Esophagus squamous epithelium (tissue), 5 donors: ENCODE results near the gene RFTN1. TPM values are rescaled to one million over a fixed set of nuclear protein-coding genes. Genes with fewer than 3 reads are reported as not detected.

Experiments
- DNase-seq: peaks from one replicate; lab custom pipeline; 2025; lab: John Stamatoyannopoulos, UW
- H3K27ac ChIP-seq, 4 donors: fragments of 200-600 bp; sonication (generic); one replicate each; pipeline ENCODE4 v1.5.1; 2016 to 2019; ENCODE audit warnings: mild to moderate bottlenecking in 1 of 4
- H3K27me3 ChIP-seq, 4 donors: fragments of 200-600 bp; sonication (generic); 1 replicate in 3 of 4; 2 replicates in 1 of 4; pipeline versions ENCODE4 v1.5.1 to v1.6.0; 2017 to 2021; ENCODE audit warnings: antibody characterized with exemption in 1 of 4
- H3K36me3 ChIP-seq, 3 donors: fragments of 200-600 bp; sonication (generic); one replicate each; pipeline ENCODE4 v1.5.1; 2016 to 2019
- H3K4me1 ChIP-seq, 3 donors: fragments of 200-600 bp; sonication (generic); one replicate each; pipeline ENCODE4 v1.5.1; 2017 to 2019
- H3K4me3 ChIP-seq, 4 donors: fragments of 200-600 bp; sonication (generic); 1 replicate in 3 of 4; 2 replicates in 1 of 4; pipeline ENCODE4 v1.5.1; 2016 to 2019; ENCODE audit warnings: mild to moderate bottlenecking in 2 of 4, moderate library complexity in 1 of 4
- H3K9me3 ChIP-seq, 3 donors: fragments of 200-600 bp; sonication (generic); one replicate each; pipeline ENCODE4 v1.5.1; 2016 to 2019
- CTCF ChIP-seq, 6 experiments: fragments of 450-650 bp in 4 of 6; fragments of 200-600 bp in 2 of 6; sonication (generic) in 2 of 6; IDR thresholded peaks; one replicate each; pipeline ENCODE4 v1.5.1; 2016 to 2019; ENCODE audit warnings: antibody characterized with exemption in 6 of 6, mild to moderate bottlenecking in 4 of 6, moderate library complexity in 4 of 6
- POLR2A ChIP-seq, 4 donors: fragments of 450-650 bp; IDR thresholded peaks; one replicate each; pipeline ENCODE4 v1.6.1; 2017; ENCODE audit warnings: antibody characterized with exemption in 4 of 4, mild to moderate bottlenecking in 4 of 4, moderate library complexity in 3 of 4
- WGBS, 2 donors: methylation state at CpG; one replicate each; pipeline ENCODE4 v1.1.5; 2018; 5-methylcytosine and 5-hydroxymethylcytosine counted together
- intact Hi-C: fragments of 100-400 bp; cut with DNase I; formaldehyde crosslinking; loops from one replicate; pipeline ENCODE4 v1.15.0; 2022
- total RNA-seq, 4 donors: library from RNA; depleted of rRNA; stranded (reverse); fragments of >200 nt; gene quantifications; one replicate each; pipeline ENCODE4 v1.1.0, GENCODE V29; 2016
- donor health status: DM: yes; HTN: yes; CAD: no.

Gene RFTN1
- total RNA-seq, 4 donors from 2014 or later: 5.0 to 22.7 (median 12.4) TPM

GRCh38 chr3:16390581-16390980 is 122.9 kb downstream of the RFTN1 start:
- 51 to 58% methylated on average over 2 of the region's 2 CpGs for WGBS, 2 donors
- Histone ChIP-seq H3K27ac (peak overlapping the region in 1 of 4 donors; percentile 5), H3K9me3 (no peaks in the 10 kb centered on the region), H3K4me3 (no peak overlapping the region), H3K4me1 (peaks cover 0 to 46% (median 8%) of the 10 kb centered on the region in 3 donors), H3K36me3 (no peaks in the 10 kb centered on the region), H3K27me3 (no peaks in the 10 kb centered on the region)
- intact Hi-C loops: no loop called here
- DNase-seq: no peak
- TF ChIP-seq CTCF (IDR thresholded peaks at IDR 0.05): no peak
- no peak for TF ChIP-seq POLR2A (IDR thresholded peaks at IDR 0.05)

- no peak for DNase-seq
- TF ChIP-seq POLR2A (IDR thresholded peaks at IDR 0.05) (no peak), CTCF (IDR thresholded peaks at IDR 0.05) (no peak)
- H3K4me1 ChIP-seq: peaks cover 0 to 48% (median 10%) of the 10 kb centered on the region in 3 donors
- WGBS, 2 donors: 58 to 76% methylated on average over 3 of the region's 3 CpGs
- H3K4me3 ChIP-seq: no peak overlapping the region
- H3K36me3 ChIP-seq: no peaks in the 10 kb centered on the region
- intact Hi-C loops: no loop called here
- H3K9me3 ChIP-seq: no peaks in the 10 kb centered on the region
- peak overlapping the region in 3 of 4 donors; percentile 50 to 57 (median 51) for H3K27ac ChIP-seq
- no peaks in the 10 kb centered on the region for H3K27me3 ChIP-seq
Observed at GRCh38 chr3:16388850-16389441, 124.6 kb downstream of the RFTN1 start.

- DNase-seq: no peak
- WGBS, 2 donors: 69 to 72% methylated on average over 4 of the region's 4 CpGs
- H3K27ac ChIP-seq: peak overlapping the region in 2 of 4 donors; percentile 57 to 63
- H3K9me3 ChIP-seq: no peaks in the 10 kb centered on the region
- no peaks in the 10 kb centered on the region for H3K36me3 ChIP-seq
- no peaks in the 10 kb centered on the region for H3K27me3 ChIP-seq
- H3K4me3 ChIP-seq: no peak overlapping the region
- intact Hi-C loops: no loop called here
- no peak for TF ChIP-seq POLR2A (IDR thresholded peaks at IDR 0.05)
- no peak for TF ChIP-seq CTCF (IDR thresholded peaks at IDR 0.05)
- H3K4me1 ChIP-seq: peaks cover 0 to 33% (median 10%) of the 10 kb centered on the region in 3 donors
Observed at GRCh38 chr3:16386561-16386960, 126.9 kb downstream of the RFTN1 start.

- Histone ChIP-seq H3K4me1 (peaks cover 0 to 29% (median 10%) of the 10 kb centered on the region in 3 donors), H3K27me3 (no peaks in the 10 kb centered on the region), H3K36me3 (no peaks in the 10 kb centered on the region), H3K4me3 (no peak overlapping the region), H3K27ac (peak overlapping the region in 2 of 4 donors; percentile 23 to 31), H3K9me3 (no peaks in the 10 kb centered on the region)
- no peak for TF ChIP-seq POLR2A (IDR thresholded peaks at IDR 0.05)
- TF ChIP-seq CTCF (IDR thresholded peaks at IDR 0.05): no peak
- DNase-seq: no peak
- 73 to 80% methylated on average over 1 to 5 of the region's 5 CpGs for WGBS, 2 donors
- intact Hi-C loops: no loop called here
Observed at GRCh38 chr3:16385151-16385550, 128.3 kb downstream of the RFTN1 start.

- no peak for DNase-seq
- WGBS, 2 donors: 100% methylated on average over 1 of the region's 1 CpG
- Histone ChIP-seq H3K27me3 (no peaks in the 10 kb centered on the region), H3K27ac (no peak overlapping the region), H3K9me3 (no peaks in the 10 kb centered on the region), H3K36me3 (no peaks in the 10 kb centered on the region), H3K4me3 (no peak overlapping the region), H3K4me1 (peaks cover 0 to 32% (median 13%) of the 10 kb centered on the region in 3 donors)
- no peak for TF ChIP-seq CTCF (IDR thresholded peaks at IDR 0.05)
- TF ChIP-seq POLR2A (IDR thresholded peaks at IDR 0.05): no peak
- intact Hi-C loops: no loop called here
Observed at GRCh38 chr3:16383864-16384263, 129.6 kb downstream of the RFTN1 start.
